ENCODE results near the gene PDLIM4.

- TF ChIP-seq CTCF (IDR thresholded peaks at IDR 0.05) (no peak), POLR2A (IDR thresholded peaks at IDR 0.05) (no peak)
These were observed 32.1 kb upstream of the PDLIM4 start for GRCh38 chr5:132225165-132226032.
